Stimulated activated naive CD4-positive, alpha-beta T cell (primary cell): ENCODE measurements around the gene NRCAM.
A peak's percentile ranks its signal among the peaks of the same experiment; 100 is the strongest.

ENCODE experiments used
- DNase-seq, 6 experiments: peaks; one replicate each; lab custom pipeline; 2025; lab: John Stamatoyannopoulos, UW

The NRCAM gene

DNA sequence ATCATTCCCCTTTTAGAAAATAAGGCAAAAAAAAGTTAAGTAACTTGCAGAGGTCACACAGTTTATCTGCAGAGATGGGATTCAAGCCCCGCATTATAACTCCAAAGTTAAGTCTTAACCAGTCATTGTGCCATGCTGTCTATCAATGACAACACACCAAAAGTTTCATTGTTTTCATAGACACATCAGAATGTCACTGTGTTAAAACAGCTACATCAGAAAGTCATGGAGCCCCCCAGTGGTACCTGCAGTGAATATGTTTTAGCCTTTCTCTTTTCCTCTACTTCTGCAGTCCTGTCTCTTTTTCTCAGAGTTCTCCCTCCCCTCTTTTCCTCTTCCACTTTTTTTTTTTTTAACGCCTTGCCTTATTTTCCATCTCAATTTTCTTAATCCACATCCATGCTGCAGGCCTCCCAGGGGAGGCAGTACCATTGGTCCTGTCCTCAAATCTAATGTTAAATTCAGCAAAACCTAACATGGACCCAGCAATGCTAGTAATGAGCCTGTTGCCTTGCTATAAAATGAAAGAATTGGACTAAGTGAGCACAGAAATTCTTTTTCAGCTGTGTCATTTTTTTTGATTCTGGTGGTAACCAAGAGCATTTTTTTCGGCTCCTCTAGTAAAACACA, 3.8 kb upstream of the NRCAM start:
- peak in 3 of 6 experiments; percentile 4 to 16 (median 16) for DNase-seq

DNA sequence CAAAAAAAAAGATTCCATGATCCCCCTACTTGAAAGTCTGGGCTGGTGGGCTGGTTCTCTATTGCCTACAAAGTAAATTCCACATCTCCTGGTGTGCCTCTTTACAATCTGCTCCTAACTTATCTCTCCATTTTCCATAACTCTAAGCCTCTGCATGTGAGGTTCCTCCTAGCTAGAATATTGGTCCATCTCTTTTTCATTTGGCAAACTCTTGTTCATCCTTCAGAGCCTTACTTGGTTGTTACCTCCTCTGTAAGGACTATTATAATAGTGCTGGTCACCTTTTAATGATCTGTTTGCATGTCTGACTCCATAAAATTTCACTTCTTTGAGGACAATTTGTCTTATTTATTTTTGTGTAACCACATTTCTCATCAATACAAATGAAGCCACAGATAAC, 1.6 kb upstream of the NRCAM start:
- DNase-seq: no peak

DNA sequence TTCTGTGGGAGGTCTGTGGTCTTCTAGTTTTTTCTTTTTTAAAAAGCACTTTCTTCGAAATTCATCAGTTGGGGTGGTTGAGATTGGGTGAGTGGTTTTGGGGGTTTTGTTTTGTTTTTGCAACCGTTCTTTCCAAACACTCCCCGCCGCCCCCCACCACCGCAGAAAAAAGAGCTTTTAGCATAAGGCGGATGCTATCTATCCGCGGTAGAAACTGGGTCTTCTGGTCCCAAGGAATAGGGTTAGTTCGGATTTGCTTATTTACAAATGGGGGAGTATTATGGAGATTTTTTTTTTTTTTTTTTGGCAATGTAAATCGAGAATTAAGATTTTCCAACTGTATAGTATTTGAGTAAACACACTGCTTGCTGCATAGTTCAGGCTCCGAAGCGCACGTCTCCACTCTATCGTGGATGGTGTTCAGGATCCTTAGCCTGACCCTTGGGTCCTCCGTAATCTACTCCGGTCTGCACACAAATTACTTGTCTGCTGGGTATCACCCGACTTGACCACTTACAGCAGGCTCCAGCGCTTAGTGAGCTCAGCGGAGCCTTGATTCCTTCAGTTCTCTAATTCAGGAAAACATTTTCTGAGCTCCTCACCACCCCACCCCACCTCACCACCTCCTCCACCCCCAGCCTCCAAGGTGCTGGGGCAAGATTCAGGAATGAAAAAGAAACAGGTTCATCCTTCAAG, 757 bp upstream of the NRCAM start:
- no peak for DNase-seq

DNA sequence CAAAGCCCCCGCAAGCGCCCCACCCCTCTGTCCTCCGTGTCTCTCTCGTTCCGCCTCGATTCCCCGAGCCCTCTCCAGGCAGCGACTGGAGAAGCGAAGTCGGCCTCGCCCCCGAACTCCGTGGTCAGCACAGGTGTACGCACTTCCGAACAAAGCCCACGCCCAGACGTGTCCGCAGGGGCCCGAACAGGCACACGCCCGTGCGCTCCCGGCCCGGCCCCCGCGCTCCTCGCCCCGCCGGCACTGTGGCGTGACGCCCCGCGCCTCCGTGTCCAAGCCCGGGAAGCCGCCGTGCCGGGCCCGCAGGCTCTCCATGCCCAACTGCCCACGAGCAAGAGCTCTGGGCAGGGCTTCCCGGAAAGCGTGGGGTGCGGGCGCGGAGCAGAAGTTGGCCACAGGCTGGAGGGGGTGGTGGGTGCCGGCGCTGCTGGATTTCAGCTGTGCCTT, 662 bp downstream of the NRCAM start:
- DNase-seq: peak in 1 of 6 experiments; percentile 39

GRCh38 chr7:108454674-108455550, 1.3 kb downstream of the NRCAM start:
- peak in 2 of 6 experiments; percentile 2 to 39 for DNase-seq

- DNase-seq: no peak
These were observed 1.9 kb downstream of the NRCAM start for GRCh38 chr7:108454317-108454673.

DNA sequence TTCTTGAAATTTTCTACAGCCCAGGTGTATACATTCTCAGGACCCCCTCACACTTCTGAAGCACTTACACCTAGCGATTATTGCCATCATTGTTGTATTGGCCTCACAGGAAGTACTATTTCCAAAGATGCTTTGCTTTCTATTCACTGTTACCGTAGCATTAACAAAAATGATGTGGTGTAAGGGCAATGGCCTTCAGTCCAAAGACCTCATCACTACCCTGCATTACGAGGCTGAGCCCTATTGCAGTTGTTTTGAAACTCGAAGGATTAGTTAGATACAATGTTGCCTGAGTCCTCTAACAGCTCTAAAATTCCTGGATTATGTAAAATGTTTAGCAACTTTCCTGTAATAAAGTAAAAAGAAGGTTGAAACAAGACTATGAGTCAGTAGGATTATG, 2.9 kb downstream of the NRCAM start:
- no peak for DNase-seq

- peak in 3 of 6 experiments; percentile 16 to 49 (median 39) for DNase-seq
These were observed 3.5 kb downstream of the NRCAM start for GRCh38 chr7:108452707-108453106.

DNA sequence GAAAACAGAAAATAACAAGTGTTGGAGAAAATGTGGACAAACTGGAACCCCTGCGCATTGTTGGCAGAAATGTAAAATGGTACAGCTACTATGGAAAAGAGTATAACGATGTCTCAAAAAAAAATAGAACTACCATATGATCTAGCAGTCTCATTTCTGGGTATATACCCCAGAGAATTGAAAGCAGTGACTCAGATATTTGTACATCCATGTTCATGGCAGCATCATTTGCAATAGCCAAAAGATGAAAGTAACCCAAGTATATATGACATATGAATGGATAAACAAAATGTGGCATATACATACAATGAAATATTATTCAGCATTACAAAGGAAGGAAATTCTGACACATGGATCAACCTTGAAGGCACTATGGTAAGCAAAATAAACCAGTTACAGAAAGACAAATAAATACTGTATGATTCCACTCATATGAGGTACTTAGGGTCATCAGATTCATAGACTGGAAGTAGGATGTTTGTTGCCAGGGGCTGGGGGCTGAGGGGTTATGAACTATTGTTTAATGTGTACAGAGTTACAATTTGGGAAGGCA, 4.9 kb downstream of the NRCAM start:
- DNase-seq: no peak

DNA sequence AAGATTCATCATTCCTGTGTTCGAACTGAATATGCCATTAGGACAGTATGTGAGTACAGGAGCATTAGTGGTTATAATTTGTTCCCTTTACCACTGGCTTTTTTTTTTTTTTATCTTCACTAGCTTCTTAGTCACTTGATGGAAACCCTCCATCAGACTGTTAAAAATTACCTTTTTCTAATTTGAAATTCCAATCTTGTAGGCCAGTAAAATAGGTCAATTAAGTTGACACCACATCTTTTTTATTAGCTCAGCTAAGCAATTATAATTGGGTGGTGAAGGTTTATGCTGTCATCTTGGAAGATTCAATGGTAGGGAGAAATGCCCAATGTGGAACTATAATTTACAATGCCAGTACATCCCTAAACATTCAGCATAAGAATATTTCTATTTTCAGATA, 6.1 kb downstream of the NRCAM start:
- no peak for DNase-seq

- no peak for DNase-seq
These were observed 6.7 kb downstream of the NRCAM start for GRCh38 chr7:108449521-108449920.

DNA sequence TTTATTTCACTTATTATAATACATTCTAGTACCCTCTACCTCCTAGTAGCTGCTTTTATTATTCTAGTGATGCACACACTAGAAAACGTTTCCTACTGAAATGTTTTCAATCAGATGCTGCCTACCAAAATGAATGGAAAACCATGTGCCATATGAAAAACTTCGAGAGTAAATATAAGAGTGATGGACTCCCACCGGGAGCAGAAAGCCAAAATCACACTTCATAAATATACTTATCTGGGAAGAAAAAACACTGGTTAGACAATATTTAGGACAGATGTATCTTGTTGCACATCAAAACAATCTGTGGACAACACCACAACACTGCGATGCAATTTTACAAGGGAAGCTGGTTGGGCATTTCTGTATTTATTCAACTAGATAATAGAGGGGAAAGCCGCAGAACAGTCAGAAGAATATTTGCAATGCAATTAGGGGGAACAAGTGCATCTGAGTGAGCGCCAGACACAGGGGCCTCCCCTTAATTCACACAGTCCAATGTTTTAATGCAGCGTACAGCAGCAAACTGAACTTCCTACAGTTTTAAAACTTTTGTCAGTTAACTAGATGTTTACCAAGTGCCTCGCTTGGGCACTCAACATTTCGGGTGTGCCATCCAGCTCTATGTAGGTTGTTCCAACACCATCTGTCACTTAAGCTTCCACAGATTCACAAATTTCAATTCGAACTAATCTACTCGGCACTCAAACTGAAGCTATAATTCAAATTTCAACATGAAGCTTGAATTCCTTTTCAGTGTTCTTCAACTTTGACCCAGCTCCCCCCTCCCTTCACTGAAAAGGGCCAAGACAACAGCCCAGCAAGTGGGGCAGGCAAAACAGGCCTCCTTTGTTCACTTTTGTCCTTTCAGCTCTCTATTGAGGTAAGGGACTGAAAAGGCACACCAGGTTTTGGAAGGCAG, 7.4 kb downstream of the NRCAM start:
- no peak for DNase-seq

DNA sequence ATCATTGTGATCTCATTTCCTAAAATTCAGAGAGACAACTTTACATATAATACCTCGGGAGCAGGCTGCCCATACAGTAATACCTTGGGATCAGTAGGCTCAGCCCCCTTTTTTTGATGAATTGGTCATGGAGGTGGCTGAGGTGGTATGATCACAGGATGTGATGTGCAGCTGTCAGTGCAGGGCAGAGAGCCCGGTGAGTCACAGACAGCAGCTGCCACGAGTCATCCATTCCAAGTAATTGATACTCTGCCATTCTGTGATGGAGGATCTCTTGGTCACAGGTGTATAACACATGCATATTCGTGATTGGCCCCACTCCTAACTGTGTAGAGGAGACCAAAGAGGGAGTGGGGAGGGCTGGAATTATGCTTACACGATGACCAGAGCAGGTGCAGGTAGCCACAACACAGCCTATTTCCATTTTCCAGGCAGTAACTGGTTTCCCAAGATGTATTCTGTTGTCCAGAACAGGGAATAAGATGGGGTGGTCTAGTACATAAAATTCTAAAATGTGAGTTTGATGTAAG, 14.1 kb downstream of the NRCAM start:
- no peak for DNase-seq

- DNase-seq: no peak
These were observed 14.8 kb downstream of the NRCAM start for GRCh38 chr7:108441392-108441955.

DNA sequence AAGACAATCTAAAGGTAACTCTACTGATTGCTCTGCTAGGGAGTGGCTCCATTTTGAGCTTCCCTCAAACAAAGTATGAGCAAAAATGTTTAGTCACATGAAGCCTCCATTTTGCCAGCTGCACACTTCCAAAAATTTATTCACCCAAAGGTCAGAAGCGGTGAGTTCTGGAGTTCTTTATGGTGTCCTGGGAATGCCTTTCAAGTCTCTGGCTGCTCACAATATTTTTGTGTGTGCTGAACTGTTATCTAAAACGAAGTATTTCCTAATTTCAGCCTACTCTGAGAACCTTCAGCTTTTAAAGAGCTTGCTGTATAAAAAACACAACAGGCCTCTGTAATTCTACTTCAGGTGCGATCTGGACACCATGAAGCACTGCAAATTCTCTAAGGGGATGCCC, 15.6 kb downstream of the NRCAM start:
- DNase-seq: no peak

DNA sequence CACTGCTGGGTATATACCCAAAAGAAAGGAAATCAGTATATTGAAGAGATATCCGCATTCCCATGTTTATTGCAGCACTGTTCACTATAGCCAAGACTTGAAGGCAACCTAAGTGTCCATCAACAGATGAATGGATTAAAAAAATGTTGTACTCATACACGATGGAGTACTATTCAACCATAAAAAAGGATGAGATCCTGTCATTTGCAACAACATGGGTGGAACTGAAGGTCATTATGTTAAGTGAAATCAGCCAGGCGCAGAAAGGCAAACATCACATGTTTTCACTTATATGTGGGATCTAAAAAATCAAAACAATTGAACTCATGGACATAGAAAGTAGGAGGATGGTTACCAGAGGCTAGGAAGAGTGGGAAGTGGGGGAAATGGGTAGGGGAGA, 19.3 kb downstream of the NRCAM start:
- DNase-seq: no peak

DNA sequence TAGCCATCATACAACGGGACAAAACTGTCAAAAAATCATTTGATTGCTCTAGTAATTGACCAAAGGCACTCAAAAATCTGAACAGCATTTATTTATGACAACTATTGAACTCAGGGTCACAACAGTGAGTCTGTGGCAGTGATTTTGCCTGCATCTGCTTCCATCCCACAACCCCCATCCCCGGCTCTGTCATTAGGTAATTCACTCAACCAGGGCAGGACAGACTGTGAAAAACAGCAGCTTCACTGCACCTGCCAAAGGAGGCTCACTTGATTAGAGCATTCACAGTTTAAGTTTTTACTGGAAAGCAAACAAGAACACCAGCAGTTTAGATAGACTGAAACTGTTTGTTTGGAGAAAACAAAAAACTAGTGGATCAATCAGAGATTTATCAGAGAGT, 22.2 kb downstream of the NRCAM start:
- DNase-seq: no peak

GRCh38 chr7:108431099-108431498, 25.1 kb downstream of the NRCAM start:
- DNase-seq: no peak

- no peak for DNase-seq
These were observed 25.6 kb downstream of the NRCAM start for GRCh38 chr7:108430664-108431063.

GRCh38 chr7:108427766-108428165, 28.5 kb downstream of the NRCAM start:
- DNase-seq: no peak

GRCh38 chr7:108425714-108426275, 30.4 kb downstream of the NRCAM start:
- DNase-seq: no peak
